Stimulated activated CD4-positive, alpha-beta T cell treated with anti-CD3 and anti-CD28 coated beads, Interleukin-4, amount 100 ng/mL, for 4 hours (primary cell): Measurements from ENCODE around the gene COL5A1.
"Not testable (repeated sequence)": the region's sequence is repeated elsewhere in the genome, so short reads cannot be mapped to it uniquely, and the experiment has no call there.

Source experiments
- DNase-seq, 2 experiments: peaks; one replicate each; pipeline ENCODE4 v3.0.0-alpha.2; 2020

COL5A1 gene

DNA sequence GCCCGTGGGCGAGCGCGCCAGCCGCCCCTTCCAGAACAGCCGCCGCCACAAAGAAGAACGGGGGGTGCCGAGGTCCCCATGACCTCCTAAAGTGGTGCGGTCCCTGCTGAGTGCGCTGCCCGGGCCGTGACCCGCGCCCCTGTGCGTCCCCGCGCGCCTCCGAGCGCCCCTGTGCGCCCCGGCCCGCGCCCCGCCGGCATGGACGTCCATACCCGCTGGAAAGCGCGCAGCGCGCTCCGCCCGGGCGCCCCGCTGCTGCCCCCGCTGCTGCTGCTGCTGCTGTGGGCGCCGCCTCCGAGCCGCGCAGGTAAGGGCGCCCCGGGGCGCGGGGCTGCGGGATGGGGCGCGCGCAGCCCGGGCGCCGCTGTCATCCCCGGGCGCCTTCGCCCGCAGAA lies 384 bp downstream of the COL5A1 start:
- no peak for DNase-seq

DNA sequence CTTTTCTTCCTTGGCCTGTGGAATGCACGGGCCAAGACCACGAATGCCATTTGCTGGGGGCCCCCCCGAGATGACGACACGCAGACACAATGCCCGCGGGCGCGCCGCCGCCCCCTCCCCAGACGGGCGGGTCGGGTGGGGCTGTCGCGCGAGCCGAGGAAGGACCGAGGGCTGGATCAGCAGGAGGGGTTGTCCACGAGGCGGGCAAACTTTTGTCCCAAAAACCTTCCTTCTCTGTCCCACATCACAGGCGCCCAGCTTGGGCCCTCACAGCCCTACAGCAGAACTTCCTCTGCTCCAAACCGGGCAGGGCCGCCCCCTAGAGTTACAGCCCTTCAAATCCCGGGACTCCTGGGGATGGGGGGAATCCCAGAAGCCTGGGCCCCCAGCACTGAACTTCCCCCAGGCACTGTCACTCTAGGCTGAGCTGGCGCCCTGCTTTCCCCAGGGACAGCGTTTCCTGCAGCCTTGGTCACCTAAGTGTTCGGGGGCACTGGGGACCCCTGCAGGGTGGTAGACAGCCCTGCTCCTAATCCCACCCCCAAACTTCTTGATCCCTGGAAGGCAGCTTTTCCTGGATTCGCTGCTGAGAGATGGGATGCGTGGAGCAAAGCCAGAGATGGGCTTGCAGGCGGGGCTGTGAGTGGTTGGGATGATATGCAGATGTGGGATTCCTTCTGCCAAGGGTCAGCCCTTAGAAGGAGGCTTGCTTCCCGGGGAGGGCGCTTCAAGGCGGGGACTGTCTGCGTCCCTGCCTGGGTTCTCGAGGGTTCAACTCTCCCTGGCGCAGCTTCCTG lies 980 bp downstream of the COL5A1 start:
- no peak for DNase-seq

DNA sequence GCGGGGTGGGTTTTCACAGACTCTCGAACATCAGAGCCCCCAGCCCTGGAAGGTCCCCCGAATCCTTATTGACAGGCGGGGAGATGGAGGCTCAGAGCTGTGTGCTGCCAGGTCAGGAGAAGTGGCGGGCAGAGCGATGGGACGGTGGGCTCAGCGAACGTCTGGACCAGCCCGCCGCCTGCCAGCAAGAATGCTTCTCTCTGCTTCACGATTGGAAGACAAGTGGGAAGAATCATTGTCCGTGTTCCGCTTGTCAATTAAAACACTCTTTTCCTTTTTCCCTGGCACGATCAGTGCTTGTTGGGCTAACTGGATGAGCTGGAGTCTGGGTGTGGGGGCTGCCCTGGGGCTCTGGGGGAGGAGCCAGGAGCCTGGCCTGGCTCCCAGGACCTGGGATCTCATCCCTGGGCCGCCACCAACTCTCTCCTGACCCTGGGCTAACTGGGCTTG lies 1.6 kb downstream of the COL5A1 start:
- DNase-seq: no peak

DNA sequence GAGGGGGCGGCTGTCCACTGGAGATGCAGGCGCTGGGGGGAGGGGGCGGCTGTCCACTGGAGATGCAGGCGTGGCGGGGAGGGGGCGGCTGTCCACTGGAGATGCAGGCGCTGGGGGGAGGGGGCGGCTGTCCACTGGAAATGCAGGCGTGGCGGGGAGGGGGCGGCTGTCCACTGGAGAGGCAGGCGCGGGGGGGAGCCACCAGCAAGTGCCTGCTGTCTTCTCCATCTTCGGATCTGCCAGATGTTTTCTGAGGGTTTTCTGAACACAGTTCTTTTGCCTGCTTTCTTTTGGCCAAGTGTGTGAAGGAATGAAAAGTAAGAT lies 2.8 kb downstream of the COL5A1 start:
- not testable (repeated sequence) for DNase-seq

- no peak for DNase-seq
These were observed 3.4 kb downstream of the COL5A1 start for GRCh38 chr9:134644725-134645606.

DNA sequence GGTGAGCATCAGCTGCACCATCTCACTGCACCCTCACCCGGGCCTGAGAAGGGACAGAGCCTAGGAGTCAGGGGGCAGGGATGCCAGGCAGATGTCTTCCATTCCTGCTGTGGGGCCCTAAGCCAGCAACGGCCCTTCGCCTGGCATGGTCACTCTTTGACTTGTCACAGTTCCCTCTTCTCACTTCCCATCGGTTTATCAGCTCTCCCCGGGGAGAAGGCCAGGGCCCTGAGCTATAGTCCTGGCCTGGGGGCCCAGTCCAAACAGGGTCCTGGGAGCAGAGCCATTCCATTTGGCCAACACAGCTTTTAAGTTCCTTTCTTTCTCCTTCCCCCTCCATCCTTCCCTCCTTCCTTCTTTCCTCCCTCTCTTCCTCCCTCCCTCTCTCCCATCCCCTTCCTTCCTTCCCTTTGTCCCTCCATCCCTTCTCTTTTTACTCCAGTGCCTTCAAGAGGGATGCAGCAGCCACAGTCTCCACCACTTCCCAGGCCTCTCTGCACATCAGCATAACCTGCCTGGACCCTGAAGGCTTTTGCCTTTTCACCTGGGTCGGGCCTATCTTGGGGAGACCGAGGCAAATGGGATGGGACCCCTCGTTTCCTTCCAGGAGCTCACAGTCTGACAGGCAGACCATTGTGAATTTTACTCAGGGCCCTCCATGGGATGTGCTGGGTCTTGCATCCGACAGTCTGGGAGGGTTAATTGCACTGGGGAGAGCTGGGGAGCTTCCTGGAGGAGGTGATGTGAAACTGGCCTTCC lies 4.2 kb downstream of the COL5A1 start:
- no peak for DNase-seq

DNA sequence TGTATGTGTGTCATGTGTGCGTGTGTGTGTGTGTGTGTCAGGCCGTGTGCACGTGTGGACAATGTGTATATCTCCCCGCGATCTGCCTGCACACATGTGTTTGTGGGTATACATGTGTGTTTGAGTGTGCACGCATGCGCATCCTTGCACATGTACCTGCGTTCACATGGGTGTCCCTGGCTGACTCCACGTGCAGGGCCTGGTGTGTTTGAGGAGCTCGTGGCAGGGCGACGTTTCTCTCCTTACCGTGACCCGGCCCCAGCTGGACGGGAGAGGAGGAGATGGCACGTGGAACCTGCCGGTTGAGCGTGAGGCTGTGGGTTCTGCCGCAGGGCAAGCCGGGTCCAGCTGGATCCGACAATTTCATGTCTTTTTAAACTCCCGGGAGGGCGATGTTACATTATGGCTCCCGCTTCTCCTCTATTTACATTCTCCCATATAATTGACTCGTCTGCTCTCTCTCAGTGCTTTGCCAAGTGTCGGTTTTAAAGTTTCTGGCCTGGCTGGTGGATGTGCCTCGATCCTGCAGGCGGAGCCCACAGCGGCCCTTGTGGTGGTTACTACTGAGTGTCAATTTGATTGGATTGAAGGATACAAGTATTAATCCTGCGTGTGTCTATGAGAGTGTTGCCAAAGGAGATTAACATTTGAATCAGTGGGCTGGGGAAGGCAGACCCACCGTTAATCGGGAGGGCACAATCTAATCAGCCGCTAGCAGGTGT lies 5.9 kb downstream of the COL5A1 start:
- DNase-seq: no peak

DNA sequence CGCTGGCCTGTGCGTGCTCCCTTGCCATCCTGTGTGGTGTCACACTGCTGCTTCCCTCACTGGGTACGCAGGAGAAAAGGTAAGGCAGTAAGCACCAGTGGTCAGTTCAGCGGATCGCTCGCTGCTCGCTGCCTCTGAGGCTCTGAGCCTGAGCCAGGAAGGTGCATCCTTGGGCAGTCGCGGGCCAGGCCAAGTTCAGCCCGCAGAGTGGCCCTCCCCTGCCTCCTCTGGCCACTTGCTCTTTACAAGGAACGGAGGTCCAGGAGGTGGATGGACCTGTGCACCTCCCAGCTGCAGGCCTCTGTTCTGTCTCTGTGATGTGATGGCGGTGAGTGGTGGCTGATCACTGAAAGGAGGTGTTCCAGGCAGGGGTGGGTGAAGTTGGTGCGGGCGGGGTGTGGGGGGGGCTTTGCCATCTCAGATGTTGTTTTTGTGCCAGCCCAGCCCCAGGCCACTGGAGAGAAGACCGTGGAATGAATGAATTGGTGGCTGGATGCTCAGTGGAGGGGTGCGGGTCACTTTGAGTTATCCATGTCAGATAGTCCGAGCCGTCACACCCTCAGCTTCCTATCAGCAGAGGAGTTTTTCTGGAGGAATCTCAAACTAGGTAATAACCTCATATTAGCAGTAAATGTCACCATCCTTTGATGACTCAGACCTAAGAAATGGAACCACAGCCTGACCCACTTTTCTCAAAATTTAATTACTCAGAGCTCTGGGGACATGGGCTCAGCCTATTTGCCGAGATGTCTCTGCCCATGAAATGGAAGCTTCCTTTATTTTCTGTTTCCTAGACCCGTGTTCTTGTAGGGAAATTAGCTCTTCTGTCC lies 7.3 kb downstream of the COL5A1 start:
- DNase-seq: no peak

DNA sequence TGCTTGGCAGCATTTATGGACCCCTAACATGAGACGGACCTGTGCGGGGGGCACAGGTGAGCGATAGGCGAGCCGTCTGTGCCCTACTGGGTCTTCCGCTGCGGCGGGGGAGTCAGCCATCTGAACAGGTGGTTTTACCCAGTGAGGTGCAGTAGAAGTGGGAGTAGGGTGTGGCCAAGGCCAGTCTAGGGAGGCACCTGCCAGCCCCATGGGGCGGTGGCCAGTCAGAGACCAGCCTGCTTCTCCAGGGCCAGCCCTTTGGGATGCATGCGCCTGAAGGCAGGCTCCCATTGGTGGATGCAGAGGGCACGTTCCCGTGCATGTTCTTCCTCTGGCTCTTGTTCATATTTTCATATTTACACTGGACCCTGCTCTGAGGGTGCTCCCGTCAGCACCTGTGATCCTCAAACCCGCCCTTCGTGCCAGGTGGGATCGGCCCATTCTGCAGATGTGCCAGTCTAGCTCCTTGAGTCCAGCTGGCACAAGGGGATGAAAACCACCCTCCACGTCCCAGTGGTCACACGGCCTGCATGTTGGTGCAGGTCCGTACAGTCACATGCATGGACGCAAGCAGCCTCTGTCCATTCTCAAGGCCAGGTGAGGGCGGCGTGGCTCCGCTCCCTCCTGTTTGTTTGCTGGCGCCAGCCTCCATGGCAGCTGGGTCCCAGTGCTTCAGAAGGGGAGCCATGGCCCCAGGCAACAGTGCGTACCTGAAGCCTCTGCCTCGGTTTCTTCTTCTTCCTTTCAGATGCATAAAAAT lies 9.0 kb downstream of the COL5A1 start:
- no peak for DNase-seq

- DNase-seq: no peak
These were observed 9.8 kb downstream of the COL5A1 start for GRCh38 chr9:134651226-134651905.

DNA sequence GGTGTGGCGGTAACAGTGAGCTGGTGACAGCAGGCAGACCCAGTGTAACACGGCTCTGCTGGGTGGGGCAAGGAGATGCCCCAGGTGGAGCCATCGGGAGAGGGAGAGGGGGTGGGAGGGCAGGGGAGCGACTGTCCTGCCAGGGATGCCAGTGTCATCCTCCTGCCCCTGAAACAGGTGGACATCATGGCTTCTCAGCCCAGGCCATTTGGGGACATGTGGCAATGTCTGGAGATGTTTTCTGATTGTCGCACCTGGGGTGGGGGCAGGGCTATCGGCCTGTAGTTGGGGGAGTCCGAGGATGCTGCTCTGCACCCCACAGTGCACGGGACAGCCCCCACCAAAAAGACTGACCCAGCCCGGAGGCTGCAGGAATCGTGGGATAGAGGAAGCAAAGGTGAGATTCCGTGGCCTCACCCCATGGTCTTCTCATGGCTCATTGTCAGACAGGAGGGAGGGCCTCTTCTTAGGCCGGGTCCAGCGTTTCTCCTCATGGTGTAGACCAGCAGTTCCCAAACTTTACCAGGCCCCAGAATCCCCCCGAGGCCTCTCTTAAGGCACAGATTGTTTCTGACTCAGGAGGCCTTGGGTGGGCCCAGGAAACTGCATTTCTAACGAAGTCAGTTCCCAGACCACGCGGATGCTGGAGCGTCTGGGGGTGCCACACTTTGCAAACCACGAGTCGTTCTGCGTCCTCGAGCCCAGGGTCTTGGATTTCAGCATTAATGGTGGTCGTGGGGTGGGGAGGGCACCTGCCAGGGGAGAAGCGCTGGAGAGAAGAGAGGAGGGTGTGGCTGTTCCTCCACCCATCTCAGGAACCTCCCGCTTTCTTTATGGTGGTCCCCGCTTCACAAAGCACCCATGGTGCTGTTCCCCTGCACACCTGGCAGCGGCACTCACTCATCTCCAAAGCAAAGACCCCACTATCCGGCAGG lies 11.0 kb downstream of the COL5A1 start:
- no peak for DNase-seq

GRCh38 chr9:134653259-134654009 lies 11.8 kb downstream of the COL5A1 start:
- no peak for DNase-seq

GRCh38 chr9:134655101-134655500 lies 13.5 kb downstream of the COL5A1 start:
- no peak for DNase-seq

DNA sequence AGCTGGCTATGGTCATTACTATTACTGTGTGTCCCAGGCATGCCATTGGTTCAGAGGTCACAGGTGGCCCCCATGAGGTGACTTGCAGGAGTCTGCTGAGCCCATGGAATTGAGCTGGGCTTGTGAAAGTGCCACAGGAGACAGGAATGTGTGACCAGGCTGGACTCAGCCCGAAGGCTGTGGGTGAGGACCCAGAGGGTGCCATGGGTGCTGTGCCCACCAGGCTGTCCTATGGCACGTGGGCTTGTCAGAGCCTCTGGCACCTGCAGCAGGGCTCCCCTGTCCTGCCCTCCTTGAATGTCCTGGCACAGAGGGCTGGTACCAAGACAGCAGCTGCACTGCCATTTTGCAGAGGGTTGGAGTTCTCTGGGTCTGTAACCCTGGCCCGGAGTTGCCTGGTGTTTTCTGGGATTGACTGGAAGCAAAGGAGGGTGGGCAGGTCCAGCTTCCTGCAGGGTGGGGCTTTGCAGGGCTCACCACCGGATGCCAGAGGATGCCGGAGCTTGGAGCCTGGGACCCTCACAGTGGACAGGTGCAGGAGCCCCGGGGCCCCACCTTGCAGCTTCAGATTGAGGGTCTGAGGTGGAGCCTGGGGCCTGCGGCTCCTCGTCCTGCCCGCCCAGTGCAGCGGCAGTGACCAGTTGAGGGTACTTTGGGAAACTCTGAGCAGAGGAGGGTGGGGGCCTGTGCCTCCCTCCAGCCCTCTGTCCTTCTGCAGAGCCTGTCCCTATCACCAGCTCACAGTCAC lies 14.2 kb downstream of the COL5A1 start:
- DNase-seq: no peak

DNA sequence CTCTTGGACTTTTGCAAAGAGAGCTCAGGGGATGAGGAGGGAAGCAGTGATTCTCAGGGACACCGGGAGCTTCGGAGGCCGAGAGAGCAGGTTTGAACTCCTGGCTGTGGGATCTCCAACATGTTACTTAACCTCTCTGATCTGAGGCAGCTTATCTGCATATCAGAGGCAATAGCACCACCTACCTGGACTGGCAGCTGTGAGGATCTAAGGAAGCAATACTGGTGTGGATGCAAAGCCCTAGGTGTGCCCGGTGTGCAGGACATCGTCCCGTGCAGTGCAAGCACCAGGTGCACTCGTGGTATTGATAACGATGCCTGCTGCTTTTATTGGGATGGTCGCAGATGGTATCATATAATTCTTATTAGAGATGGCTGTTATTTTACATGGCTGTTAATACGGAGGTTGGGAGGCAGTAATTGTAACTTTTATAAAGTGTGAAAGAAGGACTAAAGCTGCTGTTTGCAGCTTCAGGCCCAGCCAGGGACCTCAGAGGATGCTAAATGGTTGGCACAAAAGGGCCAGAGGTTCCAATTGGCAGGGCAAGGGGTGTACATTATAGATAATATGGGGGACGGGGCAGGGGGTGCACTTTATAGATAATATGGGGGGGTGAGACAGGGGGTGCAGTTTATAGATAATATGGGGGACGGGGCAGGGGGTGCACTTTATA lies 14.9 kb downstream of the COL5A1 start:
- DNase-seq: no peak

DNA sequence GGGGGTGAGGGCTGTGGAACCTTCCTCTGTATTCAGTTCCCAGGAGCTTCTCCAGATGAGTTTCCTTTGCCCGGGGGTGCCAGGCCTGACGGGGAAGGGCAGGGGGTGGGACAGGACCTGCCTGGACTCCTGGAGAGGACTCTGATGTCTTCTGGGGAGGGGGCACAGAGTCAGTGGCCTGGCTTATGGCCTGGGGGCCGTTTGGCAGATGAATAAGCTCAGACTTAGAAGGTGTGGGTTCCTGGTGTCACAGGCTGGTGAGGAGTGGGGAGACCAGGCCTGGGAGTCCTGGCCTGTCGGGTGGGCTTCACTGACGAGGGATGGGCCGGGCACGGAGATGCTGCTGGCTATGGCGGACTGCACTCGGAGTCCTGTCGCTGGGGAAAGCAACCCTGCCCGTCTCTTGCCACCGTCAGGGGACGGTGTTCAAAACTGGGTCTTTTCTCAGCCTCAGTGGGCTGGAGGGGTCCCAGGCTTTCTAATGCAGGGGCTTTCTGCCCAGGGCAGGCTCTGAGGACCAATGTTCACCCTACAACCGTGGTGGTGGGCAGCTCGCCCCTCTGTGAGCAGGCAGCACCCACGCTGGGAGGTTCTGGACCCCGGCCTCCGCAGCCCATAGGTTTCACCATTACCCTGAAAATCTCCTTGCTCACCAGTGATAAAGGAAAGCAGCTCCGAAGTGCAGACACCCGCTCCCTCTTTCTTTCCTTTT lies 16.2 kb downstream of the COL5A1 start:
- DNase-seq: no peak
